Measurements from ENCODE around the gene C1orf74.

Gene C1orf74

DNA sequence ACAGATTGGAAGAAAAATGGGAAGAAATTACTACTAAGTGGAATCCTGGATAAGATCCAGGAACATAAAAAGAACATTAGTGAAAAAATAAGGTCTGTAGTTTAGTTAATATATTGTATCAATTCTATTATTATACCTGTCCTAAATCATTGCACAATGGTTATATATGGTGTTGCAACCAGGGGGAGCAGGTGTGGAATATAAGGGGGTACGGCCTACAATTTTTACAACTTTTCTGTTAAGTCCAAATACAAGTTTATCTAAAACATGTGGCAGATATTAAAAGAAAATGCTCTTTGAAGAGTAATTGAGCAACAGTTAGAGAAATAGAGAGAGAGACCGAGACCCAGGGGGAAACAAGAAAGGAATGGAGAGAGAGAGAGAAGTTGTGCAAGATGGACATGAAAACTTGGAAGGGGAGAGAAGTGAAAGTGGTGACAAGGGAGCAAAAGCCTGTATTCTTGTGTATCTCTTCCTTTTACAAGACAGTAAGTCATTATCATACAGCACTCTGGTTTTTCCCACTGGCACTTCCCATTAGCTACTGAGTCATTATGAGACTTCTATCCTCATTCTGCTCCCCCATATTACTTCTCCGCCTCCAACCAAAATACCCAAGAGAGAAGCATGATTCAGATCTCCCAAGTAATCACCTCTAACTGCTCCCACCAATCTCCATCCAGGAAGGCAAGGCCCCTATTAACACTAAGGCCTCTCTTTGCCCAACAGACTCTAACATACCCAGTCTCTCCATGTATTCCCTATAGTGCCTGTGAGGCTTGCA, 50.8 kb downstream of the C1orf74 start:
- TF ChIP-seq YY1 (IDR thresholded peaks at IDR 0.05; ENCODE audit: low read depth) = no peak
- no peak for TF ChIP-seq USF1 (IDR thresholded peaks at IDR 0.05)
- no peak for TF ChIP-seq EP300 (IDR thresholded peaks at IDR 0.05; ENCODE audit: borderline replicate concordance)
- TF ChIP-seq TCF12 (IDR thresholded peaks at IDR 0.05; ENCODE audit: low read depth) = no peak
- no peak for TF ChIP-seq RAD21 (IDR thresholded peaks at IDR 0.05; ENCODE audit: low read depth)
- no peak for TF ChIP-seq CEBPB (IDR thresholded peaks at IDR 0.05)
- no peak for TF ChIP-seq CREB1 (IDR thresholded peaks at IDR 0.05; ENCODE audit: low read depth)
- TF ChIP-seq ZBTB7A (IDR thresholded peaks at IDR 0.05; ENCODE audit: low read depth) = no peak
- TF ChIP-seq, protein P1, sequence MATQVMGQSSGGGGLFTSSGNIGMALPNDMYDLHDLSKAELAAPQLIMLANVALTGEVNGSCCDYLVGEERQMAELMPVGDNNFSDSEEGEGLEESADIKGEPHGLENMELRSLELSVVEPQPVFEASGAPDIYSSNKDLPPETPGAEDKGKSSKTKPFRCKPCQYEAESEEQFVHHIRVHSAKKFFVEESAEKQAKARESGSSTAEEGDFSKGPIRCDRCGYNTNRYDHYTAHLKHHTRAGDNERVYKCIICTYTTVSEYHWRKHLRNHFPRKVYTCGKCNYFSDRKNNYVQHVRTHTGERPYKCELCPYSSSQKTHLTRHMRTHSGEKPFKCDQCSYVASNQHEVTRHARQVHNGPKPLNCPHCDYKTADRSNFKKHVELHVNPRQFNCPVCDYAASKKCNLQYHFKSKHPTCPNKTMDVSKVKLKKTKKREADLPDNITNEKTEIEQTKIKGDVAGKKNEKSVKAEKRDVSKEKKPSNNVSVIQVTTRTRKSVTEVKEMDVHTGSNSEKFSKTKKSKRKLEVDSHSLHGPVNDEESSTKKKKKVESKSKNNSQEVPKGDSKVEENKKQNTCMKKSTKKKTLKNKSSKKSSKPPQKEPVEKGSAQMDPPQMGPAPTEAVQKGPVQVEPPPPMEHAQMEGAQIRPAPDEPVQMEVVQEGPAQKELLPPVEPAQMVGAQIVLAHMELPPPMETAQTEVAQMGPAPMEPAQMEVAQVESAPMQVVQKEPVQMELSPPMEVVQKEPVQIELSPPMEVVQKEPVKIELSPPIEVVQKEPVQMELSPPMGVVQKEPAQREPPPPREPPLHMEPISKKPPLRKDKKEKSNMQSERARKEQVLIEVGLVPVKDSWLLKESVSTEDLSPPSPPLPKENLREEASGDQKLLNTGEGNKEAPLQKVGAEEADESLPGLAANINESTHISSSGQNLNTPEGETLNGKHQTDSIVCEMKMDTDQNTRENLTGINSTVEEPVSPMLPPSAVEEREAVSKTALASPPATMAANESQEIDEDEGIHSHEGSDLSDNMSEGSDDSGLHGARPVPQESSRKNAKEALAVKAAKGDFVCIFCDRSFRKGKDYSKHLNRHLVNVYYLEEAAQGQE (IDR thresholded peaks at IDR 0.05; ENCODE audit: low read depth) = no peak
- TF ChIP-seq NFIC (IDR thresholded peaks at IDR 0.05) = no peak

DNA sequence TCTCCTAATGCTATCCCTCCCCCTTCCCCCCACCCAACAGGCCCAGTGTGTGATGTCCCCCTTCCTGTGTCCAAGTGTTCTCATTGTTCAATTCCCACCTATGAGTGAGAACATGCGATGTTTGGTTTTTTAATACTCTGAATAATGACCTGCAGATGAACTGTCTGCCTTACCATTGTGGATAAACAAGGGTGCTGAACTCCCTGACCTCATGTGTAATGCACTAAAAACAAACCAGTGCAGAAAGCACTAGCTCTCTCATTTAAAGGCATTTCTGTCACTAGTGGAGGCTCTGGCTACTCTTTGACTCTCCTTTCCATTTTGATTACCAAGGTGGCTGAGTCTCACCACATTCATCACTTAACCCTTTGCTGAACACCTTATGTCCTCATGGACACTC, 51.6 kb downstream of the C1orf74 start:
- TF ChIP-seq TCF12 (IDR thresholded peaks at IDR 0.05; ENCODE audit: low read depth) = no peak
- no peak for TF ChIP-seq EGR1 (IDR thresholded peaks at IDR 0.05)
- no peak for TF ChIP-seq CEBPB (IDR thresholded peaks at IDR 0.05)
- no peak for TF ChIP-seq TEAD4 (IDR thresholded peaks at IDR 0.05)
- TF ChIP-seq NFIC (IDR thresholded peaks at IDR 0.05) = no peak
- no peak for TF ChIP-seq CREB1 (IDR thresholded peaks at IDR 0.05; ENCODE audit: low read depth)
- TF ChIP-seq USF1 (IDR thresholded peaks at IDR 0.05) = no peak
- TF ChIP-seq, protein P1 (IDR thresholded peaks at IDR 0.05; ENCODE audit: low read depth) = no peak

GRCh38 chr1:209729436-209729835, 54.9 kb downstream of the C1orf74 start:
- TF ChIP-seq TAF1 (IDR thresholded peaks at IDR 0.05; ENCODE audit: low read depth) = no peak
- no peak for TF ChIP-seq FOXM1 (IDR thresholded peaks at IDR 0.05; ENCODE audit: borderline replicate concordance, low read depth)
- no peak for TF ChIP-seq TCF12 (IDR thresholded peaks at IDR 0.05; ENCODE audit: low read depth)
- TF ChIP-seq NFIC (IDR thresholded peaks at IDR 0.05) = no peak
- no peak for TF ChIP-seq YY1 (IDR thresholded peaks at IDR 0.05; ENCODE audit: low read depth)
- TF ChIP-seq TEAD4 (IDR thresholded peaks at IDR 0.05) = no peak
- TF ChIP-seq, protein P2, sequence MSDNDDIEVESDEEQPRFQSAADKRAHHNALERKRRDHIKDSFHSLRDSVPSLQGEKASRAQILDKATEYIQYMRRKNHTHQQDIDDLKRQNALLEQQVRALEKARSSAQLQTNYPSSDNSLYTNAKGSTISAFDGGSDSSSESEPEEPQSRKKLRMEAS (IDR thresholded peaks at IDR 0.05) = no peak
- TF ChIP-seq ZBTB7A (IDR thresholded peaks at IDR 0.05; ENCODE audit: low read depth) = no peak
- TF ChIP-seq, protein P1 (IDR thresholded peaks at IDR 0.05; ENCODE audit: low read depth) = no peak
- no peak for TF ChIP-seq CEBPB (IDR thresholded peaks at IDR 0.05)
- TF ChIP-seq RAD21 (IDR thresholded peaks at IDR 0.05; ENCODE audit: low read depth) = no peak
- no peak for TF ChIP-seq EGR1 (IDR thresholded peaks at IDR 0.05)
- no peak for TF ChIP-seq EP300 (IDR thresholded peaks at IDR 0.05; ENCODE audit: borderline replicate concordance)
